Hematopoietic multipotent progenitor cell treated with erythropoietin and hydrocortisone succinate and interleukin-3 and kit ligand, for 17 days (in vitro differentiated cells): Measurements from ENCODE around the gene SSMEM1.
"Not testable (repeated sequence)": the region's sequence is repeated elsewhere in the genome, so short reads cannot be mapped to it uniquely, and the experiment has no call there.

Source experiments
- DNase-seq: peaks from one replicate; pipeline ENCODE4 v3.0.0-alpha.2; 2015; ENCODE audit warnings: low spot score

SSMEM1 gene

DNA sequence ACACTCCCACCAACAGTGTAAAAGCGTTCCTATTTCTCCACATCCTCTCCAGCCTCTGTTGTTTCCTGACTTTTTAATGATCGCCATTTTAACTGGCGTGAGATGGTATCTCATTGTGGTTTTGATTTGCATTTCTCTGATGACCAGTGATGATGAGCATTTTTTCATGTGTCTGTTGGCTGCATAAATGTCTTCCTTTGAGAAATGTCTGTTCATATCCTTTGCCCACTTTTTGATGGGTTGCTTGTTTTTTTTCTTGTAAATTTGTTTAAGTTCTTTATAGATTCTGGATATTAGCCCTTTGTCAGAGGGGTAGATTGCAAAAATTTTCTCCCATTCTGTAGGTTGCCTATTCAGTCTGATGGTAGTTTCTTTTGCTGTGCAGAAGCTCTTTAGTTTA, 42.0 kb downstream of the SSMEM1 start:
- not testable (repeated sequence) for DNase-seq

DNA sequence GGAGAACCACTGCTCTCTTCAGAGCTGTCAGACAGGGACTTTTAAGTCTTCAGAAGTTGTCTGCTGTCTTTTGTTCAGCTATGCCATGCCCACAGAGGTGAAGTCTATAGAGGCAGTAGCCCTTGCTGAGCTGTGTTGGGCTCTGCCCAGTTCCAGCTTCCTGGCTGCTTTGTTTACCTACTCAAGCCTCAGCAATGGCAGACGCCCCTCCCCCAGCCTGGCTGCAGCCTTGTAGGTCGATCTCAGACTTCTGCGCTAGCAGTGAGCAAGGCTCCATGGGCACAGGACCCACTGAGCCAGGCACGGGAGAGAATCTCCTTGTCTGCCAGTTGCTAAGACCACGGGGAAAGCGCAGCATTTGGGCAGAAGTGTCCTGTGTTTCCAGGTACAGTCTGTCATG, 46.9 kb downstream of the SSMEM1 start:
- DNase-seq: no peak

DNA sequence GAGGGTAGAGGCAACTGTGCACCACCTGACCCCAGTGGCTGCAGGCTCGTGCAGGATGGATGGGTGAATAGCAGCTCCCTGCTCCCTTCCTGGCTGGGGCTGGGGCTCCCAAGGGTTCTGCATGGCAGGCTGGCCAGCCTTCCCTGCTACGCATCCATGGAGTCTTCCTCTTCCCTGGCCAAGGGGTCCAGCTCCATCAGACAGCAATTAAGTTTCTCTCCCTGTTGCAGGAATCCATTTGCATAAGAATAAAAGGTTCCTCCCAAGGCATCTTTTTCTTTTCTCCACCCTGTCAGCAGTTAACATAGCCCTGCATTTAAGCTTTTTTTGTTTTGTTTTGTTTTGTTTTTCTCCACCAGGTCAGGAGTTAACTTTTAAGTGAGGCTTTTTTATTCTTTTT, 49.0 kb downstream of the SSMEM1 start:
- DNase-seq: no peak

DNA sequence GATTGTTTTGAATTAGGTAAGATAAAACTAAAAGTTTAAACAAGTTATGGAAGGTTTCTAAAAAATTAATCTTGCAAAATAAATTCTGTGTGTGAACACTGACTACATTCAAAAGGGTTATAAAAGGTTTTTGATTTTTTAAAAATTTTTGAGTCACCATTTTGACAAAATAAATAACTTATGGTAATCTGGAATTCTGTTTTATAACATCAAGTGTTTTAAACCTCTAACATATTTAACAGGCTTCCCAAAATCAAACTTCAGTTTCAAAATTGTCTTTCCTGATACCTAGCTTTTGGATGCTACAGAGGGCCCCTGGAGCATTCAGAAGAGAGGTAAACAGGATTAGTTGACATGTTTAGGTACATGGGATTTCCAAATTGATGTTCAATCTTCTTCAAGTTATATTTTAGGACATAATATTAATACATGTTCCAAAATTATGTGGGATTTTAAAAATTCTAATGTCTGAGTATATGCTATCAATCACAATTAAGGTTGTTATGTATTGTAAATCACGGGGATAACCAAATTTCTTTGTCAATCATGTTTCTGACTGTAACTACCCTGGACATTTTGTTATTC, 50.9 kb downstream of the SSMEM1 start:
- no peak for DNase-seq

DNA sequence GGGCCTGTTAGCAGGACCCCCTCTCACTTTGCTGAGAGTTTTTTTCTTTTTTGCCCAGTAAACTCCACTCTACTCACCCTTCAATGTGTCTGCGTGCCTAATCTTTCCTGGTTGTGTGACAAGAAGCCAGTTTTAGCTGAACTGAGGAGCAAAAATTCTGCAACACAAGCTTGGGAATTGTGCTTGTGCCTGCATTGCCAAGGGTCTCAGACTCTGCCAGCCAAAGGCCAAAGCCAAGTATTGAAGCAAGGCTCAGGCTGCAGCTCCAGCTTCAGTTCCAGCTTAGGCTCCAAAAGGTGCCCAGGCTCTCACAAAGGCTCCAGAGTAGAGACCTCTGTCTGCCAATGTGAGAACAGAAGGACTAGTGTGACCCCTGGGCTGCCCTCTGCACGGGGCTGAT, 54.8 kb downstream of the SSMEM1 start:
- DNase-seq: no peak

DNA sequence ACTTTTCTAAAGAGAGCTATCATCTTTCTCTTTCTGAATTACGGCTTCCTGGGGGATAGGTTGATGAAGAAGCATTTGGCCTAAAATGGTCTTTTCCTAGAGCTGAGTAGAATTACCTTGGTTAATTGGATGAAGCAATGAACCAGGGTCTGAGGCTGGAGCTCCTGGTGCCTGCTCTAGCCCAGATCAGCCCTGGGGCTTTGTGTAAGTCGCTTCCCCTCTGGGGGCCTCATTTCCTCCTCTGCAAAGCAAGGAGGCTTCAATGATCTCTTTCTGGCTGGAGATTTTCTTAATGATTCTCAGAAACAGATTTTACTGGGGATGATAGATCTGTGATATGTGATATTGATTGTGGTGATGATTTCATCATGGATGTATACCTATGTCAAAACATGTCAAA, 55.5 kb downstream of the SSMEM1 start:
- no peak for DNase-seq
